Activated naive CD4-positive, alpha-beta T cell treated with anti-CD3 and anti-CD28 coated beads, Interleukin-2, amount 50 U/mL, for 16 hours (primary cell): ENCODE measurements around the gene CSN3.

ENCODE experiments used
- DNase-seq: peaks from one replicate; pipeline ENCODE4 v3.0.0-alpha.2; 2020

CSN3 gene

DNA sequence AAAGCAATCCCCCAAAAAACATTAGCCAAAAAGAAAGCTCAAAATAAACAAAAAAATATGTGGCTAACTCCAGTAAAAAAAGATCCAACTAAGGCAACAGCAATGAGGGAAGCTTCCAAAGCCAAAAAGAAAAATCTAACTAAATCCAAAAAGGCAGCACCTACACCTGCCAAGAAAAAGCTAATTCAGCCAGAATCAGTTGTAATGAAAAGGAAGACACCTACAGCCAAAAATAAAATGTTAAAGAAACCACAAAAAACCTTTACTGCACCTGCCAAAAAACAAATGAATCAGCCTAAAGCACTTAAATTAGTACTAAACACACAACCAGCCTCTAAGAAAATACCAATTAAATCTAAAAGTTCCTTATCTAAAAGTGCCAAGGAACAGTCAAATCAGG is 55.2 kb downstream of the CSN3 start:
- DNase-seq: no peak

GRCh38 chr4:70298051-70298450 is 55.7 kb downstream of the CSN3 start:
- DNase-seq: no peak

DNA sequence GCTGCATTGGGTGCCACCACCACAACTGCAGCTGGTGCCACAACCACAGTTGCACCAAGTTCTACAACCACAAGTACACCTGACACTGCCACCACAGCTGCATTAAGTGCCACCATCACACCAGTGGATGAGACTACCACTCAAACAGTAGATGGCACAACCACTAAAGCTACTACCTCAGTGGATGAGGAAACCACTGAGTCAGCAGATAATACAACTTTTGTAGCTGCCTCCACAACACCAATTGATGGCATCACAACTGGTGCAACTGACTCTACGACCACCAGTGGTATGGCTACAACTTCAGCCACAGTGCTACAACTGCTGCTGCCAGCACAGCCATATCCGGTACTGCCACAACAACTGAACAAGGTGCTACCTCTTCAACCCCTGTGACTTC is 57.2 kb downstream of the CSN3 start:
- DNase-seq: no peak

DNA sequence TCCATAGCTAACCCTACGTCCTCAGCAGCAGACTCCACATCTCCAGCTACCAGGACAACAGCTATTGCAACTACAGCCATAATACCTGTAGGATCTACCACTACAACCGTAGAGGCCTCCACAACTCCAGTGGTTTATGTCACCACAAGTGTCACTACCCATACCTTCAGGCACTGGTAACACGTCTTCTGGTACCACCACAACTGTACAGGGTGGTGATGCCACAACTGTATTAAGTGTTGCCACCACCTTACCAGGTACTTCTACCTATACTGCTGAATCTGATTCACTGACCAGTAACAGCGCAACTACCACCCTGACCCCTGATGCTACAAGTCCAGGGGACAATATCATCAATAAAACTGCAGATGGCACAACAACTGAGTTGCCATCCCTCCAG is 57.8 kb downstream of the CSN3 start:
- DNase-seq: no peak
